ENCODE data around the gene EMILIN2. TPM values are rescaled to one million over a fixed set of nuclear protein-coding genes. Genes with fewer than 3 reads are reported as not detected.

Gene EMILIN2
- total RNA-seq, 2 experiments from 2014 or later: 3.2 to 3.3 TPM

- TF ChIP-seq CTCF (IDR thresholded peaks at IDR 0.05): no peak
- Histone ChIP-seq H3K27me3 (ENCODE audit: control insufficient read depth in 1 of 2, insufficient read depth in 2 of 2, low read length in 2 of 2) (no peaks in the 10 kb centered on the region), H3K4me3 (ENCODE audit: low read length) (no peak overlapping the region), H3K9me3 (ENCODE audit: control insufficient read depth in 1 of 2, insufficient read depth in 1 of 2, low read length in 2 of 2) (peaks cover 0 to 4% of the 10 kb centered on the region in 2 experiments), H3K27ac (ENCODE audit: low read depth in 1 of 2, low read length in 2 of 2) (no peak overlapping the region), H3K36me3 (ENCODE audit: insufficient read depth, low read length) (no peaks in the 10 kb centered on the region), H3K4me1 (ENCODE audit: insufficient read depth, low read length) (no peaks in the 10 kb centered on the region)
- no peaks in the 10 kb centered on the region for H3K4me1 Mint-ChIP-seq (ENCODE audit: low read depth)
- H3K9me3 Mint-ChIP-seq: peaks cover 2% of the 10 kb centered on the region
- ChIA-PET POLR2A (no interaction called here), CTCF (no interaction called here)
- DNase-seq (no peak), ATAC-seq (ENCODE audit: poor library complexity) (no peak)
- intact Hi-C loops (cut with DNase I, micrococcal nuclease): no loop called here
- H3K27me3 Mint-ChIP-seq: no peaks in the 10 kb centered on the region
- H3K27ac Mint-ChIP-seq: no peak overlapping the region
- no peak overlapping the region for H3K4me3 Mint-ChIP-seq
- no peaks in the 10 kb centered on the region for H3K36me3 Mint-ChIP-seq (ENCODE audit: low read depth)
These were observed 22.4 kb downstream of the EMILIN2 start for GRCh38 chr18:2869207-2869606.

- intact Hi-C loops (cut with DNase I, micrococcal nuclease): no loop called here
- H3K27ac ChIP-seq (ENCODE audit: low read depth in 1 of 2, low read length in 2 of 2): no peak overlapping the region
- H3K9me3 ChIP-seq (ENCODE audit: control insufficient read depth in 1 of 2, insufficient read depth in 1 of 2, low read length in 2 of 2): no peaks in the 10 kb centered on the region
- H3K27me3 ChIP-seq (ENCODE audit: control insufficient read depth in 1 of 2, insufficient read depth in 2 of 2, low read length in 2 of 2): no peaks in the 10 kb centered on the region
- DNase-seq: no peak
- Mint-ChIP-seq H3K9me3 (peaks cover 2% of the 10 kb centered on the region), H3K27me3 (no peaks in the 10 kb centered on the region), H3K4me1 (ENCODE audit: low read depth) (no peaks in the 10 kb centered on the region), H3K36me3 (ENCODE audit: low read depth) (no peaks in the 10 kb centered on the region), H3K27ac (no peak overlapping the region), H3K4me3 (no peak overlapping the region)
- CTCF ChIA-PET: no interaction called here
- no peak for TF ChIP-seq CTCF (IDR thresholded peaks at IDR 0.05)
- no peaks in the 10 kb centered on the region for H3K4me1 ChIP-seq (ENCODE audit: insufficient read depth, low read length)
- H3K4me3 ChIP-seq (ENCODE audit: low read length): no peak overlapping the region
- no peak for ATAC-seq (ENCODE audit: poor library complexity)
- no peaks in the 10 kb centered on the region for H3K36me3 ChIP-seq (ENCODE audit: insufficient read depth, low read length)
- POLR2A ChIA-PET: no interaction called here
These were observed 24.4 kb downstream of the EMILIN2 start for GRCh38 chr18:2871111-2871720.

GRCh38 chr18:2872095-2872494, 25.3 kb downstream of the EMILIN2 start:
- H3K9me3 Mint-ChIP-seq: no peaks in the 10 kb centered on the region
- Histone ChIP-seq H3K27me3 (ENCODE audit: control insufficient read depth in 1 of 2, insufficient read depth in 2 of 2, low read length in 2 of 2) (no peaks in the 10 kb centered on the region), H3K4me3 (ENCODE audit: low read length) (no peak overlapping the region), H3K4me1 (ENCODE audit: insufficient read depth, low read length) (no peaks in the 10 kb centered on the region), H3K9me3 (ENCODE audit: control insufficient read depth in 1 of 2, insufficient read depth in 1 of 2, low read length in 2 of 2) (no peaks in the 10 kb centered on the region), H3K36me3 (ENCODE audit: insufficient read depth, low read length) (no peaks in the 10 kb centered on the region), H3K27ac (ENCODE audit: low read depth in 1 of 2, low read length in 2 of 2) (no peak overlapping the region)
- ATAC-seq (ENCODE audit: poor library complexity): no peak
- no peak overlapping the region for H3K4me3 Mint-ChIP-seq
- no peak for TF ChIP-seq CTCF (IDR thresholded peaks at IDR 0.05)
- no peak for DNase-seq
- H3K36me3 Mint-ChIP-seq (ENCODE audit: low read depth): no peaks in the 10 kb centered on the region
- CTCF ChIA-PET: no interaction called here
- H3K27me3 Mint-ChIP-seq: no peaks in the 10 kb centered on the region
- no peak overlapping the region for H3K27ac Mint-ChIP-seq
- no peaks in the 10 kb centered on the region for H3K4me1 Mint-ChIP-seq (ENCODE audit: low read depth)
- intact Hi-C loops (cut with DNase I, micrococcal nuclease): no loop called here
- POLR2A ChIA-PET: no interaction called here
